Left renal pelvis (tissue), 4 donors: ENCODE measurements around the gene RGS21. TPM values are rescaled to one million over a fixed set of nuclear protein-coding genes. Genes with fewer than 3 reads are reported as not detected.

Source experiments
- DNase-seq, 4 donors: peaks; one replicate each; pipeline ENCODE4 v3.0.0-alpha.2; 2013; ENCODE audit warnings: low read depth in 4 of 4, low spot score in 3 of 4
- polyA plus RNA-seq, 4 donors: library from polyadenylated mRNA; unstranded; fragments of 120-200 nt; gene quantifications; one replicate each; pipeline ENCODE4 v1.2.1, GENCODE V29; 2013; ENCODE audit not compliant: insufficient read length in 4 of 4

Gene RGS21
- polyA plus RNA-seq, 4 donors = not detected

GRCh38 chr1:192378276-192378675, 61.5 kb downstream of the RGS21 start:
- DNase-seq = no peak

- DNase-seq = no peak
These were observed 62.1 kb downstream of the RGS21 start for GRCh38 chr1:192378878-192379277.

GRCh38 chr1:192379554-192379953, 62.8 kb downstream of the RGS21 start:
- DNase-seq = no peak

GRCh38 chr1:192382758-192383157, 66.0 kb downstream of the RGS21 start:
- DNase-seq = no peak

GRCh38 chr1:192386051-192386650, 69.4 kb downstream of the RGS21 start:
- no peak for DNase-seq

GRCh38 chr1:192395211-192395610, 78.4 kb downstream of the RGS21 start:
- no peak for DNase-seq

GRCh38 chr1:192395895-192396294, 79.1 kb downstream of the RGS21 start:
- no peak for DNase-seq

GRCh38 chr1:192399161-192399560, 82.4 kb downstream of the RGS21 start:
- no peak for DNase-seq

- no peak for DNase-seq
These were observed 85.0 kb downstream of the RGS21 start for GRCh38 chr1:192401825-192402224.

GRCh38 chr1:192402571-192402970, 85.8 kb downstream of the RGS21 start:
- DNase-seq = no peak

GRCh38 chr1:192407206-192407605, 90.4 kb downstream of the RGS21 start:
- no peak for DNase-seq

Other genes with a start within 250 kb of the RGS21 start
- gene RGS18, start 158.5 kb upstream of the RGS21 start, polyA plus RNA-seq = 1 to 10 TPM; 1.4 to 3.5 (median 2.3) TPM